ENCODE data around the gene ADAMTS10.
"Not testable (repeated sequence)": the region's sequence is repeated elsewhere in the genome, so short reads cannot be mapped to it uniquely, and the experiment has no call there.

Gene ADAMTS10

GRCh38 chr19:8622886-8623285, 12.4 kb upstream of the ADAMTS10 start:
- not testable (repeated sequence) for FAIRE-seq

- FAIRE-seq: no peak
Measured at GRCh38 chr19:8618751-8619150, 8.2 kb upstream of the ADAMTS10 start.

- no peak for FAIRE-seq
Measured at GRCh38 chr19:8617984-8618383, 7.5 kb upstream of the ADAMTS10 start.

- FAIRE-seq: not testable (repeated sequence)
Measured at GRCh38 chr19:8617325-8617724, 6.8 kb upstream of the ADAMTS10 start.

GRCh38 chr19:8616861-8617260, 6.3 kb upstream of the ADAMTS10 start:
- no peak for FAIRE-seq

- FAIRE-seq: peak; percentile 93
Measured at GRCh38 chr19:8615813-8616596, 5.5 kb upstream of the ADAMTS10 start.

GRCh38 chr19:8615024-8615423, 4.5 kb upstream of the ADAMTS10 start:
- no peak for FAIRE-seq

GRCh38 chr19:8614455-8614854, 3.9 kb upstream of the ADAMTS10 start:
- FAIRE-seq: no peak

GRCh38 chr19:8612807-8613171, 2.3 kb upstream of the ADAMTS10 start:
- no peak for FAIRE-seq

GRCh38 chr19:8611877-8612806, 1.6 kb upstream of the ADAMTS10 start:
- FAIRE-seq: no peak

- no peak for FAIRE-seq
Measured at GRCh38 chr19:8611391-8611876, 919 bp upstream of the ADAMTS10 start.

GRCh38 chr19:8610936-8611300, 403 bp upstream of the ADAMTS10 start:
- no peak for FAIRE-seq

GRCh38 chr19:8609279-8610040, 1.1 kb downstream of the ADAMTS10 start:
- no peak for FAIRE-seq

GRCh38 chr19:8608941-8609278, 1.6 kb downstream of the ADAMTS10 start:
- no peak for FAIRE-seq

GRCh38 chr19:8607386-8607785, 3.1 kb downstream of the ADAMTS10 start:
- no peak for FAIRE-seq

- no peak for FAIRE-seq
Measured at GRCh38 chr19:8605514-8605913, 5.0 kb downstream of the ADAMTS10 start.

- no peak for FAIRE-seq
Measured at GRCh38 chr19:8601796-8602195, 8.7 kb downstream of the ADAMTS10 start.

- FAIRE-seq: no peak
Measured at GRCh38 chr19:8600816-8601215, 9.7 kb downstream of the ADAMTS10 start.

- FAIRE-seq: no peak
Measured at GRCh38 chr19:8600064-8600463, 10.5 kb downstream of the ADAMTS10 start.

GRCh38 chr19:8596168-8596567, 14.3 kb downstream of the ADAMTS10 start:
- FAIRE-seq: no peak

GRCh38 chr19:8595651-8596050, 14.9 kb downstream of the ADAMTS10 start:
- FAIRE-seq: no peak

- no peak for FAIRE-seq
Measured at GRCh38 chr19:8593931-8594330, 16.6 kb downstream of the ADAMTS10 start.
